Osteocyte (in vitro differentiated cells): Measurements from ENCODE around the gene POLR2L. TPM values are rescaled to one million over a fixed set of nuclear protein-coding genes. Genes with fewer than 3 reads are reported as not detected.

ENCODE experiments used
- DNase-seq: peaks from one replicate; pipeline ENCODE4 v3.0.0; 2021; ENCODE audit warnings: mixed read lengths; ENCODE audit not compliant: unreplicated experiment; ENCODE audit errors: extremely low spot score
- H3K27ac Mint-ChIP-seq: one replicate; pipeline ENCODE4 v1.8.0; 2021; ENCODE audit warnings: mild to moderate bottlenecking, mixed read lengths; ENCODE audit not compliant: unreplicated experiment
- H3K27me3 Mint-ChIP-seq: one replicate; pipeline ENCODE4 v1.8.0; 2021; ENCODE audit warnings: mixed read lengths; ENCODE audit not compliant: unreplicated experiment
- H3K36me3 Mint-ChIP-seq: one replicate; pipeline ENCODE4 v1.8.0; 2021; ENCODE audit warnings: mixed read lengths; ENCODE audit not compliant: unreplicated experiment
- H3K4me1 Mint-ChIP-seq: one replicate; pipeline ENCODE4 v1.8.0; 2021; ENCODE audit warnings: mixed read lengths; ENCODE audit not compliant: unreplicated experiment
- H3K4me3 Mint-ChIP-seq: one replicate; pipeline ENCODE4 v1.8.0; 2021; ENCODE audit warnings: mild to moderate bottlenecking, moderate library complexity, mixed read lengths; ENCODE audit not compliant: unreplicated experiment
- H3K9me3 Mint-ChIP-seq: one replicate; pipeline ENCODE4 v1.8.0; 2021; ENCODE audit warnings: mixed read lengths; ENCODE audit not compliant: unreplicated experiment
- CTCF ChIP-seq: fragments of 200-600 bp; sonication (generic); IDR thresholded peaks from 2 replicates; pipeline ENCODE4 v1.5.0; 2021; ENCODE audit warnings: antibody characterized with exemption, mild to moderate bottlenecking, moderate library complexity
- total RNA-seq: library from RNA; stranded (reverse); gene quantifications from 2 replicates; pipeline ENCODE4 v1.2.1, GENCODE V29; 2021

The POLR2L gene
- total RNA-seq, 1 donor from 2014 or later, result 193 TPM

GRCh38 chr11:832529-833113 is 9.7 kb downstream of the POLR2L start, which contains the start of gene CD151:
Gene CD151, plus strand, starts transcription at chr11:832952. Its CDS starts 3,118 bp downstream, at chr11:836070.
- Mint-ChIP-seq H3K36me3 (no peaks in the 10 kb centered on the region), H3K27ac (peak within 1 kb of the TSS; percentile 90), H3K4me3 (peak within 1 kb of the TSS; percentile 78), H3K9me3 (no peaks in the 10 kb centered on the region), H3K27me3 (no peaks in the 10 kb centered on the region), H3K4me1 (peaks cover 61% of the 10 kb centered on the region)
- TF ChIP-seq CTCF, result no peak
- no peak for DNase-seq

GRCh38 chr11:831961-832528 is 10.3 kb downstream of the POLR2L start:
- no peak for TF ChIP-seq CTCF
- Mint-ChIP-seq H3K27ac (peak overlapping the region; percentile 57), H3K9me3 (no peaks in the 10 kb centered on the region), H3K4me3 (peak overlapping the region; percentile 62), H3K36me3 (no peaks in the 10 kb centered on the region), H3K4me1 (peaks cover 63% of the 10 kb centered on the region), H3K27me3 (no peaks in the 10 kb centered on the region)
- DNase-seq, result no peak

GRCh38 chr11:831118-831864 is 11.0 kb downstream of the POLR2L start:
- Mint-ChIP-seq H3K36me3 (no peaks in the 10 kb centered on the region), H3K4me1 (peaks cover 67% of the 10 kb centered on the region), H3K27me3 (no peaks in the 10 kb centered on the region), H3K4me3 (peak overlapping the region; percentile 62), H3K9me3 (no peaks in the 10 kb centered on the region), H3K27ac (peak overlapping the region; percentile 23)
- DNase-seq, result no peak
- TF ChIP-seq CTCF, result no peak

GRCh38 chr11:830295-831117 is 11.8 kb downstream of the POLR2L start:
- no peak for TF ChIP-seq CTCF
- DNase-seq, result no peak
- Mint-ChIP-seq H3K4me1 (peaks cover 67% of the 10 kb centered on the region), H3K4me3 (peak overlapping the region; percentile 58), H3K27me3 (no peaks in the 10 kb centered on the region), H3K9me3 (no peaks in the 10 kb centered on the region), H3K36me3 (no peaks in the 10 kb centered on the region), H3K27ac (no peak overlapping the region)
